CD8-positive, alpha-beta memory T cell (primary cell): Measurements from ENCODE around the gene KAT6B. TPM values are rescaled to one million over a fixed set of nuclear protein-coding genes. Genes with fewer than 3 reads are reported as not detected.
A peak's percentile ranks its signal among the peaks of the same experiment; 100 is the strongest.

Experiments used
- CTCF ChIA-PET: fragments of 350-600 bp; sonication (Branson Sonifier 250); formaldehyde crosslinking; loops from one replicate; lab custom pipeline; 2021; ENCODE audit warnings: antibody characterized with exemption; lab: Charles Lee
- POLR2A ChIA-PET: fragments of 350-600 bp; sonication (Branson Sonifier 250); formaldehyde crosslinking; loops from one replicate; lab custom pipeline; 2021; ENCODE audit warnings: antibody characterized with exemption; lab: Charles Lee
- DNase-seq, 5 donors: peaks; one replicate each; pipeline versions ENCODE4 v3.0.0 to v3.0.0-alpha.2; 2020 to 2022; ENCODE audit warnings: mixed read lengths in 1 of 5
- H3K27ac ChIP-seq: one replicate; pipeline ENCODE4 v1.7.0; 2013; ENCODE audit warnings: low read depth, mild to moderate bottlenecking, low read length, moderate library complexity
- H3K27me3 ChIP-seq: 2 replicates; pipeline ENCODE4 v1.7.0; 2013; ENCODE audit warnings: low read length, mild to moderate bottlenecking; ENCODE audit not compliant: insufficient read depth, poor library complexity, severe bottlenecking
- H3K36me3 ChIP-seq: 2 replicates; pipeline ENCODE4 v1.7.0; 2013; ENCODE audit warnings: mild to moderate bottlenecking, low read length, moderate library complexity; ENCODE audit not compliant: insufficient read depth
- H3K4me1 ChIP-seq: 2 replicates; pipeline ENCODE4 v1.7.0; 2013; ENCODE audit warnings: mild to moderate bottlenecking, low read length, moderate library complexity; ENCODE audit not compliant: insufficient read depth
- H3K4me3 ChIP-seq: 2 replicates; pipeline ENCODE4 v1.7.0; 2013; ENCODE audit warnings: mild to moderate bottlenecking, low read length
- H3K9me3 ChIP-seq: 2 replicates; pipeline ENCODE4 v1.7.0; 2013; ENCODE audit warnings: mild to moderate bottlenecking, low read length
- H3K27ac Mint-ChIP-seq, 8 donors: one replicate each; pipeline ENCODE4 v1.8.0; 2020 to 2021; ENCODE audit warnings: mixed read lengths in 8 of 8, mild to moderate bottlenecking in 6 of 8, inconsistent platforms in 3 of 8, moderate library complexity in 3 of 8
- H3K27me3 Mint-ChIP-seq, 2 donors: one replicate each; pipeline ENCODE4 v1.8.0; 2020 to 2021; ENCODE audit warnings: mixed read lengths in 2 of 2, mild to moderate bottlenecking in 1 of 2, moderate library complexity in 1 of 2
- H3K36me3 Mint-ChIP-seq, 3 donors: one replicate each; pipeline ENCODE4 v1.8.0; 2020 to 2021; ENCODE audit warnings: mixed read lengths in 3 of 3, inconsistent platforms in 1 of 3, mild to moderate bottlenecking in 1 of 3
- H3K4me1 Mint-ChIP-seq, 3 donors: one replicate each; pipeline ENCODE4 v1.8.0; 2020 to 2021; ENCODE audit warnings: mixed read lengths in 3 of 3, inconsistent platforms in 1 of 3, mild to moderate bottlenecking in 1 of 3
- H3K4me3 Mint-ChIP-seq, 7 donors: one replicate each; pipeline ENCODE4 v1.8.0; 2020 to 2021; ENCODE audit warnings: mixed read lengths in 7 of 7, mild to moderate bottlenecking in 6 of 7, moderate library complexity in 4 of 7, inconsistent platforms in 2 of 7
- H3K9me3 Mint-ChIP-seq, 5 donors: one replicate each; pipeline ENCODE4 v1.8.0; 2020 to 2022; ENCODE audit warnings: mixed read lengths in 5 of 5, mild to moderate bottlenecking in 3 of 5, moderate library complexity in 2 of 5, inconsistent platforms in 1 of 5
- polyA plus RNA-seq: library from polyadenylated mRNA; unstranded; fragments of 300-500 nt; fragmentation: Illumina TruSeq; gene quantifications from one replicate; pipeline ENCODE4 v1.2.3, GENCODE V29; 2021
- total RNA-seq, 2 experiments: library from RNA; stranded (reverse); gene quantifications; one replicate each; pipeline ENCODE4 v1.2.3, GENCODE V29; 2021

The KAT6B gene
- total and polyA plus RNA-seq, 3 experiments from 2014 or later, result 21.8 to 32.8 (median 23.6) TPM

DNA sequence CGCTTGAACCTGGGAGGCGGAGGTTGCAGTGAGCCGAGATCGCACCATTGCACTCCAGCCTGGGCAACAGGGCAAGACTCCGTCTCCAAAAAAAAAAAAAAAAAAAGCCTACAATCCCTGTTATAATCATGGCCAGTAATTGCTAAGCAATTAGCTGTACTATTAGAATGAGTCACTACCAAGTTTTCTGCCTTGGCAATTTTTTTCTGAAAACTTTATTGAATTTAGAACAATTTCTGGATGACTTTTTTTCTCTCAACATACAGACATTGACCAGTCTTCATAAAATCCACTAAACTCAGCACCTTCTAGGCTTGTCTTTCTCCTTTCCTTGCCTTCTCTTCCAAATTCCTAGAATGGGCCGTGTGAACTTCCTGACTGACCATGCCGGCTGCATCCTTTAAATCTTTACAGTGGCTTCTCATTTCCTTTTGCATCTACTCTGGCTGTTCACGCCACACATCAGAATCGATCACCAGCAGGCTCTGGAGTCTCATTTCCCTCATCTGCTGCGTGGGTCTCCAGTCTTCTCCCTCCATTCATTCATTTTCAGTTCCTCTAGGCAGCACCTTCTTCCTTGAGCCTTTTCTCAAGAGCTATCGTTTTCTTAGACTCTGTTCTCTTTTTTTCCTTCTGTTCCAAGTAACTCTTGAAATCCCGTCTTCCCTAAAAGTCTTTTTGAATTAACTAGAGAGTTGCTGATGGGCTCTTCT is 107.9 kb downstream of the KAT6B start:
- ChIA-PET CTCF (no interaction called here), POLR2A (no interaction called here)
- no peaks in the 10 kb centered on the region for H3K9me3 ChIP-seq
- Mint-ChIP-seq H3K27me3 (no peaks in the 10 kb centered on the region), H3K36me3 (peaks cover 0 to 5% (median 5%) of the 10 kb centered on the region in 3 donors), H3K9me3 (no peaks in the 10 kb centered on the region), H3K4me1 (peaks cover 34 to 67% (median 50%) of the 10 kb centered on the region in 3 donors), H3K27ac (peak overlapping the region in 2 of 8 donors; percentile 9 to 47), H3K4me3 (peak overlapping the region in 1 of 7 donors; percentile 29)
- no peak overlapping the region for H3K4me3 ChIP-seq
- H3K27me3 ChIP-seq, result no peaks in the 10 kb centered on the region
- H3K36me3 ChIP-seq, result no peaks in the 10 kb centered on the region
- H3K27ac ChIP-seq, result no peak overlapping the region
- DNase-seq, result no peak
- no peaks in the 10 kb centered on the region for H3K4me1 ChIP-seq

DNA sequence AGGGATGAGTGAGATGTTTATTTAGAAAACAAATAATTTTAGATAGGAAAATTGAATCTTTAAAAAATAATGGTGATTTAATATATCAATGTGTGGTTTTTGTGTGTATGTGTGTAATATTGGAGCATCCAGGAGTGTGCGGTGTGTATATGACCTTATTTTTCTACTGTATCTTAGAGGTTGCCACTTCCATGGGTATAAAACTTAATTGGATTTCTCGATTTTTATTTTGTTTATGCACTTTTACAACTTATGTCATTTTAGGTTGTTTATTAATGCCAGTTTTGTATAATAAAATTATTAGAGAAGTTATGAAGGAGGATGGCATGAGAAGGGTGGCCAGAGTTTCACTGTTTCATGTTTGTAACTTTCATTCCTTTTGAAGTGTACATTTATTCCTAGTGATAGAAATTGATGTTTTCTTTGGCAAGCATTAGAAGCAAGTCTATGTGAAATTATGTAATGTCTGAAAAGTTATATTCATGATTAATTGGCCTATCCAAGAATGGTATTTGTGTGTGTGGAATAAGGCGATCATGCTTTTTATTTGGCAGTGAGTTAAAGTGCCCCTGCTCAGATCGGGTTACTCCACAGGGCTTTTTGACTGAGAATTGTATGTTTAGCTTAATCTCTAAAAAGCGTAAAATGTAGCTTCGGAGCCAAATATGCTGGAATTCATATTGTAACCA is 110.3 kb downstream of the KAT6B start:
- no peaks in the 10 kb centered on the region for H3K27me3 Mint-ChIP-seq
- Histone ChIP-seq H3K4me1 (no peaks in the 10 kb centered on the region), H3K27ac (no peak overlapping the region), H3K9me3 (no peaks in the 10 kb centered on the region), H3K36me3 (no peaks in the 10 kb centered on the region), H3K4me3 (no peak overlapping the region), H3K27me3 (no peaks in the 10 kb centered on the region)
- POLR2A ChIA-PET, result no interaction called here
- CTCF ChIA-PET, result interaction anchor here (0.9 kb wide), 1 partner anchor 15 kb away, joined by 3 read pairs; no protein-coding TSS in a partner anchor
- H3K27ac Mint-ChIP-seq, result peak overlapping the region in 1 of 8 donors; percentile 18
- no peak for DNase-seq
- no peaks in the 10 kb centered on the region for H3K9me3 Mint-ChIP-seq
- peaks cover 0 to 6% (median 4%) of the 10 kb centered on the region in 3 donors for H3K36me3 Mint-ChIP-seq
- peaks cover 39 to 73% (median 58%) of the 10 kb centered on the region in 3 donors for H3K4me1 Mint-ChIP-seq
- no peak overlapping the region for H3K4me3 Mint-ChIP-seq

DNA sequence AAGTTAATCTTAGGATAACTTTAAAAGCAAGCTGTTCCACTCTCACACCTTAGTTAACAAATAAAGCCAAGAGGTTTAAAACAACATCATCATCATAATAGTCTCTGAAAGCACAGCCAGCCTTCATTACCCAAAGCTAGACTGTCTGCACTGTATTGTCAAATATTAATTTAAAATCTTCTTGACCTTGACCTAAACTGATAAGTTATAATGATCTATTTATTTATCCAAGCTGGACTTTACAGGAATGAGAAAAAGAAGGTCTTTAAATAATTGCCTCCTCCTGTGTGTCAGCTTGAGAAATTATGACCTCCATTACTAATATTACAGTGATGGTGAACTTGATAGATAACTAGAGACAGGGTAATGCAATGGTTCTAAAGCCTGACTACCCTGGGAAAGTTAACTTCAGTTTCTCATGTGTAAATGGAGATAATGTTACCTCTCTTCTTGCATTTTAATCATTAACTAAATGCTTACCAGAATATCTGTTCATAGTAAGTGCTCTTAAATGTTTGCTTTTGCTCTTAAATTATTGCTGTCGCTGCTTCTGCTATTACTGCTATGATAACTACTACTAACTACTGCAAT is 111.0 kb downstream of the KAT6B start:
- DNase-seq, result no peak
- ChIA-PET CTCF (interaction anchor here (0.9 kb wide), 1 partner anchor 16 kb away, joined by 3 read pairs; no protein-coding TSS in a partner anchor), POLR2A (no interaction called here)
- Histone ChIP-seq H3K36me3 (no peaks in the 10 kb centered on the region), H3K27me3 (no peaks in the 10 kb centered on the region), H3K9me3 (no peaks in the 10 kb centered on the region), H3K27ac (no peak overlapping the region), H3K4me3 (no peak overlapping the region), H3K4me1 (no peaks in the 10 kb centered on the region)
- Mint-ChIP-seq H3K9me3 (no peaks in the 10 kb centered on the region), H3K27ac (peak overlapping the region in 1 of 8 donors; percentile 8), H3K36me3 (peaks cover 0 to 6% (median 4%) of the 10 kb centered on the region in 3 donors), H3K4me1 (peaks cover 34 to 67% (median 52%) of the 10 kb centered on the region in 3 donors), H3K27me3 (no peaks in the 10 kb centered on the region), H3K4me3 (no peak overlapping the region)

DNA sequence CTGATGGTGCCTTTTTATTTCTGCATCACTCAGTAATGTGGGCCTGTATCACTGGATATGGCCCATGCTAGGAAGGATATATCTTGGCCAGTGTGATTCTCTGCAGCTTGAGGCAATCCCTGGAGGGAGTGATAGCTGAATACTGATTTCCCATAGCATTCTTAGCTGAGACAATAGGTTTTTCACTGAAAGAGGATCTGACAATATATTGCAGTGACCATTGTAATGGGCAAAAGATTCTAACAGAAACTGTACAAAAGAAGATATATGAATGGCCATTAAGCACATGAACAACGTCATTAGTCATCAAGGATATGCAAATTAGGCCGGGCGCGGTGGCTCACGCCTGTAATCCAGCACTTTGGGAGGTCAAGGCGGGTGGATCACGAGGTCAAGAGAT is 117.8 kb downstream of the KAT6B start:
- no peak overlapping the region for H3K27ac Mint-ChIP-seq
- ChIA-PET CTCF (no interaction called here), POLR2A (no interaction called here)
- no peaks in the 10 kb centered on the region for H3K4me1 ChIP-seq
- no peaks in the 10 kb centered on the region for H3K27me3 Mint-ChIP-seq
- H3K36me3 Mint-ChIP-seq, result peaks cover 0 to 6% (median 3%) of the 10 kb centered on the region in 3 donors
- no peak overlapping the region for H3K4me3 Mint-ChIP-seq
- H3K4me1 Mint-ChIP-seq, result peaks cover 36 to 60% (median 47%) of the 10 kb centered on the region in 3 donors
- H3K27ac ChIP-seq, result no peak overlapping the region
- no peaks in the 10 kb centered on the region for H3K9me3 Mint-ChIP-seq
- H3K9me3 ChIP-seq, result no peaks in the 10 kb centered on the region
- no peak for DNase-seq
- H3K36me3 ChIP-seq, result no peaks in the 10 kb centered on the region
- H3K27me3 ChIP-seq, result no peaks in the 10 kb centered on the region
- no peak overlapping the region for H3K4me3 ChIP-seq

DNA sequence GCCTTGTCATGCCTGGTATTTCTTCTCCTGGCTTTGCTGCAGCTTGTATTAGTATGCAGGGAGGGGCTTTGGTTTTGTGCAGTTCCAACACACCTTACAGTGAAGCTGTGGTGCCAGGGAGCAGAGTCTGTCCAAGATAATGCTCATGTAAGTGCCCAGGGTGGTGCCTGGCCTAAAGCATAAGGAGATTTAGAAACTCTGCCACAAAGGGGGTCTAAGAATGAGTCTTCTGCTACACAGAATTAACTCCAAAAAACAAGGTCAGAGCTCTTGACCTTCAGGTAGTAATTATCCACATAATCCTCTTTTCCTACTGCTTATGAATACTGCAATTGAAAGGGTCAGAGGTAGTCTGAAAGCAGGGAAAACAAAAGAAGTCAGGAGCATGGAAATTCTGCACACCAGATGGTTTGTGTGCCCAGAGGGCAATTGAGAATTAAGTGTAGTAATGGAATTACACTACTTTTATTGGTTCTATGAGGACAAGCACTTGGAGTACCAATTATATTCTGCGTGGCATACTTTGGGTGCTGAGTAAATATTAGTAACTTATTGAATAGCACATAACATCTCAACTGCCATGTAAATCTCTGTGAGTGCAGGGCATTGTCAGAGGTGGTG is 121.5 kb downstream of the KAT6B start:
- CTCF ChIA-PET, result no interaction called here
- POLR2A ChIA-PET, result interaction anchor here (0.5 kb wide), 1 partner anchor 78 kb away, joined by 4 read pairs; no protein-coding TSS in a partner anchor
- no peak for DNase-seq

DNA sequence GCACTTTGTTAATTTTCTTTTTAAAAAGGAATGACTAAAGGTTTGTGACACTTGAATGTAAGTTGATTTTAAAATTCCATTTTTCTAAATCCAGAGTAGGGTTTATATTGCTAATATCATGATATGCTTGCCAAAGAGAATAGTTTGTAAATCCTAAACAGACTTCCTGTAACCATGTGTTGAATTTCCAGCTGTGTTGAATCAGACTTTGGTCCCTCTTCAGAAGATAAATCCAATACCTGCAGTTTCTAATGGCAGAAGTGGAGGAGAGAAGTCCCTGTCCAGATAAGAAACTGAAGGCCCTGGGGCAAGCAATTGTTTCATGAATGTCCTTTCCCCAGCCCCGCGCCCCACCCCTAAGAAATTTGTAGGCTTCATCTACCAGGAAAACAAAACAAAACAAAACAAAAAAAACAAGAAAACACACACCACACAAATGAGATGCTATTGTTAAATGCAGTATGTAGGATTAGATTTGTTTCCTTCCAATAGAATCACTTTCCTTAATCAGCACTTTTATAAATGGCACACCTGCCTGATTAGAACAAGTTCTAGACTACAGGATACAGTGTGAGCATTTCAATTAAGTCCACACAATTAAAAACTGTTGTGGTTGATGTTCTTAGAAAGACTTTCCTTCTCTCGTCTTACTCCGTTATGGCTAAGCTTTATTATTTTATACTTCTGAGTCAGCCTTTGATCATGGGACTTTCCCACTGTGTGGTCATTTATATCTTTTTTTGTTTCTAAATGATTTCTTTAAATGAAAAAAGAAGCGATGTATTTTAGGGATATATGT is 122.8 kb downstream of the KAT6B start:
- no peaks in the 10 kb centered on the region for H3K9me3 Mint-ChIP-seq
- CTCF ChIA-PET, result no interaction called here
- peaks cover 43 to 78% (median 76%) of the 10 kb centered on the region in 3 donors for H3K4me1 Mint-ChIP-seq
- DNase-seq, result no peak
- H3K27me3 Mint-ChIP-seq, result no peaks in the 10 kb centered on the region
- H3K4me3 Mint-ChIP-seq, result no peak overlapping the region
- peak overlapping the region in 1 of 8 donors; percentile 26 for H3K27ac Mint-ChIP-seq
- no peaks in the 10 kb centered on the region for H3K36me3 ChIP-seq
- H3K4me3 ChIP-seq, result no peak overlapping the region
- POLR2A ChIA-PET, result no interaction called here
- no peak overlapping the region for H3K27ac ChIP-seq
- H3K4me1 ChIP-seq, result no peaks in the 10 kb centered on the region
- no peaks in the 10 kb centered on the region for H3K27me3 ChIP-seq
- H3K36me3 Mint-ChIP-seq, result peaks cover 0 to 7% (median 3%) of the 10 kb centered on the region in 3 donors
- H3K9me3 ChIP-seq, result no peaks in the 10 kb centered on the region

More for the DNA sequence above, 121.5 kb downstream of the KAT6B start:
- Histone ChIP-seq H3K27me3 (no peaks in the 10 kb centered on the region), H3K27ac (no peak overlapping the region), H3K4me3 (no peak overlapping the region), H3K36me3 (no peaks in the 10 kb centered on the region), H3K4me1 (no peaks in the 10 kb centered on the region), H3K9me3 (no peaks in the 10 kb centered on the region)
- peaks cover 0 to 8% (median 2%) of the 10 kb centered on the region in 3 donors for H3K36me3 Mint-ChIP-seq
- no peaks in the 10 kb centered on the region for H3K27me3 Mint-ChIP-seq
- H3K9me3 Mint-ChIP-seq, result no peaks in the 10 kb centered on the region
- H3K4me1 Mint-ChIP-seq, result peaks cover 39 to 73% (median 68%) of the 10 kb centered on the region in 3 donors
- H3K27ac Mint-ChIP-seq, result peak overlapping the region in 3 of 8 donors; percentile 5 to 86 (median 75)
- no peak overlapping the region for H3K4me3 Mint-ChIP-seq
